Endothelial cell of umbilical vein (primary cell): ENCODE results near the gene TEX36. TPM values are rescaled to one million over a fixed set of nuclear protein-coding genes. Genes with fewer than 3 reads are reported as not detected.
A peak's percentile ranks its signal among the peaks of the same experiment; 100 is the strongest.
"Not testable (repeated sequence)": the region's sequence is repeated elsewhere in the genome, so short reads cannot be mapped to it uniquely, and the experiment has no call there.

Experiments used
- BruUV-seq: library from RNA; stranded (reverse); fragments of 400-500 nt; replicated peaks from 2 replicates; lab custom pipeline; 2021; lab: Mats Ljungman, UMichigan
- CTCF ChIA-PET: fragments of 300-600, 350-600 bp; sonication (Branson Sonifier 250); formaldehyde crosslinking; loops from one replicate; lab custom pipeline; 2021; ENCODE audit warnings: antibody characterized with exemption, inconsistent platforms; lab: Charles Lee
- POLR2A ChIA-PET: fragments of 300-600, 350-600 bp; sonication (Branson Sonifier 250); formaldehyde crosslinking; loops from one replicate; lab custom pipeline; 2021; ENCODE audit warnings: antibody characterized with exemption, inconsistent platforms; lab: Charles Lee
- DNase-seq: peaks from one replicate; pipeline ENCODE4 v3.0.0-alpha.2; 2011; ENCODE audit warnings: low read depth, low spot score
- FAIRE-seq: peaks from 2 replicates; lab custom pipeline; 2011; peaks lifted over from hg19 to GRCh38; lab: Jason Lieb, UNC
- H2AFZ ChIP-seq: 2 replicates; pipeline ENCODE4 v1.6.0; 2012; ENCODE audit warnings: low read depth, low read length, control low read depth, inconsistent platforms
- H3K27ac ChIP-seq: 2 replicates; pipeline ENCODE4 v1.5.1; 2011; ENCODE audit warnings: low read depth, mild to moderate bottlenecking, control low read depth, low read length, moderate library complexity; ENCODE audit not compliant: insufficient read depth
- H3K27me3 ChIP-seq, 2 experiments: 2 replicates each; pipeline versions ENCODE4 v1.6.0 to v1.6.1; 2011; ENCODE audit warnings: low read length in 2 of 2, mixed read lengths in 1 of 2; ENCODE audit not compliant: control insufficient read depth in 2 of 2, insufficient read depth in 2 of 2
- H3K36me3 ChIP-seq, 2 experiments: 2 replicates in 1 of 2; 3 replicates in 1 of 2; pipeline ENCODE4 v1.5.1; 2011; ENCODE audit warnings: low read length in 2 of 2, mild to moderate bottlenecking in 1 of 2, moderate library complexity in 1 of 2; ENCODE audit not compliant: control insufficient read depth in 2 of 2, insufficient read depth in 2 of 2; ENCODE audit errors: extremely low read depth in 1 of 2
- H3K4me1 ChIP-seq: 3 replicates; pipeline ENCODE4 v1.5.1; 2011; ENCODE audit warnings: mild to moderate bottlenecking, low read length; ENCODE audit not compliant: control insufficient read depth, insufficient read depth; ENCODE audit errors: extremely low read depth
- H3K4me2 ChIP-seq: 2 replicates; pipeline ENCODE4 v1.6.1; 2011; ENCODE audit warnings: low read length, control low read depth, mixed read lengths; ENCODE audit not compliant: insufficient read depth
- H3K4me3 ChIP-seq, 3 experiments: fragments of 200-600 bp in 1 of 3; sonication (generic), shearing (Covaris generic) in 1 of 3; replicated peaks in 1 of 3; 2 replicates each; pipeline ENCODE4 v1.5.1; 2011 to 2016; ENCODE audit warnings: control low read depth in 3 of 3, low read length in 3 of 3, mild to moderate bottlenecking in 2 of 3, inconsistent platforms in 1 of 3, low read depth in 1 of 3, moderate library complexity in 1 of 3; ENCODE audit not compliant: insufficient read depth in 1 of 3
- H3K79me2 ChIP-seq: 2 replicates; pipeline ENCODE4 v1.6.0; 2012; ENCODE audit warnings: low read length, inconsistent platforms; ENCODE audit not compliant: control insufficient read depth, insufficient read depth
- H3K9ac ChIP-seq: replicated peaks from 2 replicates; pipeline ENCODE3; 2011; ENCODE audit warnings: low read length, control low read depth; ENCODE audit not compliant: insufficient read depth; ENCODE audit errors: extremely low read depth
- H3K9me1 ChIP-seq: replicated peaks from 3 replicates; pipeline ENCODE4 v1.6.0; 2011; ENCODE audit warnings: mild to moderate bottlenecking, low read length; ENCODE audit not compliant: control insufficient read depth, insufficient read depth; ENCODE audit errors: extremely low read depth
- H3K9me3 ChIP-seq: replicated peaks from 2 replicates; pipeline ENCODE4 v1.5.1; 2012; ENCODE audit warnings: low read length, inconsistent platforms; ENCODE audit not compliant: control insufficient read depth, insufficient read depth
- H4K20me1 ChIP-seq: replicated peaks from 2 replicates; pipeline ENCODE3; 2011; ENCODE audit warnings: mild to moderate bottlenecking, low read length; ENCODE audit not compliant: control insufficient read depth, insufficient read depth; ENCODE audit errors: extremely low read depth
- EZH2 ChIP-seq: IDR thresholded peaks from 2 replicates; pipeline ENCODE4 v1.6.1; 2012; ENCODE audit warnings: borderline replicate concordance, low read depth, mild to moderate bottlenecking, moderate library complexity, low read length, inconsistent platforms; ENCODE audit not compliant: severe bottlenecking
- FOS ChIP-seq: IDR thresholded peaks from 2 replicates; pipeline ENCODE4 v1.6.1; 2011; ENCODE audit warnings: mild to moderate bottlenecking, low read length, moderate library complexity, borderline replicate concordance; ENCODE audit not compliant: insufficient read depth
- GATA2 ChIP-seq: IDR thresholded peaks from 2 replicates; pipeline ENCODE4 v1.7.0; 2011; ENCODE audit warnings: low read depth, mild to moderate bottlenecking, moderate library complexity, mixed read lengths, low read length; ENCODE audit not compliant: insufficient read length, insufficient read depth
- JUN ChIP-seq: IDR thresholded peaks from 2 replicates; pipeline ENCODE4 v1.6.1; 2011; ENCODE audit warnings: borderline replicate concordance, low read depth; ENCODE audit not compliant: insufficient read length, insufficient read depth
- MYC ChIP-seq: IDR thresholded peaks from one replicate; pipeline ENCODE4 v1.6.1; 2011; ENCODE audit warnings: mild to moderate bottlenecking, low read depth, low read length
- POLR2A ChIP-seq: IDR thresholded peaks from 2 replicates; pipeline ENCODE4 v1.6.1; 2012; ENCODE audit warnings: low read depth, mild to moderate bottlenecking, control low read depth, low read length
- POLR2AphosphoS5 ChIP-seq: IDR thresholded peaks from 2 replicates; pipeline ENCODE4 v1.6.1; 2012; ENCODE audit warnings: low read depth, mild to moderate bottlenecking, control low read depth, low read length, moderate library complexity; ENCODE audit not compliant: insufficient read depth
- dilution Hi-C: fragments of 300-500 bp; cut with MboI; formaldehyde crosslinking; loops from one replicate; pipeline ENCODE4 v1.15.0; 2019; ENCODE audit warnings: low sequenced_read_pairs; ENCODE audit not compliant: extremely low pct_ligation_motif_present
- intact Hi-C: fragments of 100-400 bp; cut with micrococcal nuclease; formaldehyde crosslinking; loops from one replicate; pipeline ENCODE4 v1.10.0; 2022
- polyA plus RNA-seq, 4 experiments: library from polyadenylated mRNA; depleted of rRNA in 3 of 4; stranded (reverse) in 3 of 4; unstranded in 1 of 4; fragments of >200 nt; gene quantifications; 2 replicates each; pipeline versions ENCODE4 v1.2.1 to v1.2.3, GENCODE V29; 2011 to 2012; ENCODE audit warnings: missing spikeins in 1 of 4
- total RNA-seq: library from RNA; stranded (reverse); gene quantifications from 2 replicates; pipeline ENCODE4 v1.2.3, GENCODE V29; 2021
- TF ChIP-seq, protein P1 (sequence below), 2 donors: IDR thresholded peaks; 1 replicate in 1 of 2; 2 replicates in 1 of 2; pipeline ENCODE4 v1.5.1; 2011; ENCODE audit warnings: low read length in 2 of 2, mild to moderate bottlenecking in 2 of 2, moderate library complexity in 2 of 2, control low read depth in 1 of 2, inconsistent platforms in 1 of 2, low read depth in 1 of 2; ENCODE audit not compliant: insufficient read depth in 1 of 2; ENCODE audit errors: extremely low read depth in 1 of 2
- TF ChIP-seq, protein P2 (sequence below): IDR thresholded peaks from 2 replicates; pipeline ENCODE4 v1.6.1; 2011; ENCODE audit not compliant: insufficient read depth, insufficient read length

Gene TEX36
- total and polyA plus RNA-seq, 2 donors (not counting 3 experiments of a cell fraction or from before 2014, with no cell fraction given), result not detected

DNA sequence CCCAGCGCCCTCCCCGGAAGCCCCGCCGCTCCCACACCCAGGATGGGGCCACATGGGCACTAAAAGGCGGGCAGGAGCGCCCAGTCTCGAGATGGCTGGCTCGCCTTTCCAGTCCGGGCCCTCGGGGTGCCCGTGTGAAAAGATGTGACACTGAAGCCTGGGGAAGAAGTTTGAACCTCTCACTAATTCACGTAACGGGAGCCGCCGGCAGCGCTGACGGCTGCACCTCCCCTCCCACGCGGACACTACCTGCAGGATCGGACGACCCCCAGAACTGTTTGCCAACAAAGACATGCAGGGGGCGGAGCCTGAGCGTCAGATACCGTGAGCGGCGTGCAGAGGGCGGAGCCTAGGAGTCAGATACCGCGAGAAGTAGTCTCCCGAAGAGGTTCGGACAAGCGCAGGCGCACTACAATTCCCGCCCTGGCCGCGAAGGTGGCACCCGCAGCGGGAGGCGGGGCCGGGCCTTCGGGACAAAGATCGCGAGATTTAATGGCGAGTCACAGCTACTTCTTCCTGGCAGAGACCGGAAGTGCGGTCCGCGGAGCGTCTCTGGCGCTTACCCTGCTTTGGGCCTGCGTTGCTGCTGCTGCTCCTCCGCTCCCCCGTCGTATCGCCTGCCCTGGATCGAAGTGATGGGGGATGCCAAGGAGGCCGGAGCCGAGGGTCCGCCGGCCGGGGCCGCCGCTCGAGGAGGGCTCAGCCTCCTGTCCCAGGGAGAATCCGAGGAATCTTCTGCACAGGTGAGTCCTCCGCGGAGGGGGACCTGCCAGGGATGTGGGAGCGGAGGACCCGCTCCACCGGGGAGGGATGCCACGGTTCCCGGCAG, 36.4 kb upstream of the TEX36 start, which contains the start of gene EDRF1:
Gene EDRF1, plus strand, starts transcription at position 537 of the 829 bp plus-strand sequence. Its CDS starts 99 bp downstream, at position 636.
- Histone ChIP-seq H4K20me1 (no peaks in the 10 kb centered on the region), H3K4me2 (peak within 1 kb of the TSS; percentile 74), H3K9me3 (no peaks in the 10 kb centered on the region), H3K36me3 (peaks cover 2 to 13% of the 10 kb centered on the region in 2 experiments), H3K27ac (peak within 1 kb of the TSS; percentile 67), H3K4me3 (peak within 1 kb of the TSS; percentile 65 to 98 (median 93)), H3K9ac (peak within 1 kb of the TSS; percentile 96), H3K27me3 (no peaks in the 10 kb centered on the region), H3K79me2 (peaks cover 24% of the 10 kb centered on the region), H3K4me1 (peaks cover 6% of the 10 kb centered on the region), H3K9me1 (no peaks in the 10 kb centered on the region), H2AFZ (peak within 1 kb of the TSS; percentile 94)
- CTCF ChIA-PET, result interaction anchor here (0.6 to 1.0 kb wide), 3 partner anchors 12 to 727 kb away, joined by 3 to 4 read pairs (median 3); no protein-coding TSS in a partner anchor
- intact Hi-C loops, result loop anchor here (1.0 to 10.0 kb wide), 7 partner anchors 39 to 727 kb away; partner anchors contain the start of genes BCCIP and UROS
- peak; percentile 97 for FAIRE-seq
- POLR2A ChIA-PET, result interaction anchor here (0.6 to 1.0 kb wide), 3 partner anchors 12 to 663 kb away, joined by 3 read pairs; no protein-coding TSS in a partner anchor
- no TSS peak for BruUV-seq
- no peak for TF ChIP-seq EZH2
- no peak for TF ChIP-seq JUN
- TF ChIP-seq, protein P1, sequence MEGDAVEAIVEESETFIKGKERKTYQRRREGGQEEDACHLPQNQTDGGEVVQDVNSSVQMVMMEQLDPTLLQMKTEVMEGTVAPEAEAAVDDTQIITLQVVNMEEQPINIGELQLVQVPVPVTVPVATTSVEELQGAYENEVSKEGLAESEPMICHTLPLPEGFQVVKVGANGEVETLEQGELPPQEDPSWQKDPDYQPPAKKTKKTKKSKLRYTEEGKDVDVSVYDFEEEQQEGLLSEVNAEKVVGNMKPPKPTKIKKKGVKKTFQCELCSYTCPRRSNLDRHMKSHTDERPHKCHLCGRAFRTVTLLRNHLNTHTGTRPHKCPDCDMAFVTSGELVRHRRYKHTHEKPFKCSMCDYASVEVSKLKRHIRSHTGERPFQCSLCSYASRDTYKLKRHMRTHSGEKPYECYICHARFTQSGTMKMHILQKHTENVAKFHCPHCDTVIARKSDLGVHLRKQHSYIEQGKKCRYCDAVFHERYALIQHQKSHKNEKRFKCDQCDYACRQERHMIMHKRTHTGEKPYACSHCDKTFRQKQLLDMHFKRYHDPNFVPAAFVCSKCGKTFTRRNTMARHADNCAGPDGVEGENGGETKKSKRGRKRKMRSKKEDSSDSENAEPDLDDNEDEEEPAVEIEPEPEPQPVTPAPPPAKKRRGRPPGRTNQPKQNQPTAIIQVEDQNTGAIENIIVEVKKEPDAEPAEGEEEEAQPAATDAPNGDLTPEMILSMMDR (IDR thresholded peaks at IDR 0.05; ENCODE audit: extremely low read depth in 1 of 2, insufficient read depth in 1 of 2, low read depth in 1 of 2, low read length in 2 of 2), result no peak
- TF ChIP-seq MYC, result no peak
- TF ChIP-seq, protein P2, sequence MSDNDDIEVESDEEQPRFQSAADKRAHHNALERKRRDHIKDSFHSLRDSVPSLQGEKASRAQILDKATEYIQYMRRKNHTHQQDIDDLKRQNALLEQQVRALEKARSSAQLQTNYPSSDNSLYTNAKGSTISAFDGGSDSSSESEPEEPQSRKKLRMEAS, result no peak
- peak; percentile 97 for TF ChIP-seq POLR2A
- TF ChIP-seq POLR2AphosphoS5, result peak; percentile 95
- TF ChIP-seq FOS, result no peak
- no peak for TF ChIP-seq GATA2
- peak; percentile 100 for DNase-seq
- dilution Hi-C loops, result no loop called here

DNA sequence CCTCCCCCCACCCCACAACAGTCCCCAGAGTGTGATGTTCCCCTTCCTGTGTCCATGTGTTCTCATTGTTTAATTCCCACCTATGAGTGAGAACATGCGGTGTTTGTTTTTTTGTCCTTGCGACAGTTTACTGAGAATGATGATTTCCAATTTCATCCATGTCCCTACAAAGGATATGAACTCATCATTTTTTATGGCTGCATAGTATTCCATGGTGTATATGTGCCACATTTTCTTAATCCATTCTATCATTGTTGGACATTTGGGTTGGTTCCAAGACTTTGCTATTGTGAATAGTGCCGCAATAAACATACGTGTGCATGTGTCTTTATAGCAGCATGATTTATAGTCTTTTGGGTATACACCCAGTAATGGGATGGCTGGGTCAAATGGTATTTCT, 31.8 kb upstream of the TEX36 start:
- CTCF ChIA-PET, H3K9ac ChIP-seq, POLR2A ChIA-PET, dilution Hi-C loops, H3K36me3 ChIP-seq, BruUV-seq, H2AFZ ChIP-seq, H3K4me1 ChIP-seq, H3K4me3 ChIP-seq, FAIRE-seq, H3K79me2 ChIP-seq, H3K4me2 ChIP-seq, H3K9me1 ChIP-seq, H3K27ac ChIP-seq, H3K9me3 ChIP-seq, H4K20me1 ChIP-seq, H3K27me3 ChIP-seq, DNase-seq: not testable (repeated sequence)
- intact Hi-C loops, result loop anchor here (5.0 to 10.0 kb wide), 3 partner anchors 87 to 722 kb away; no protein-coding TSS in a partner anchor
